Omental fat pad (tissue), 4 donors: ENCODE measurements around the gene PATJ. TPM values are rescaled to one million over a fixed set of nuclear protein-coding genes. Genes with fewer than 3 reads are reported as not detected.

Experiments used
- ATAC-seq: fragments of 150-250 bp; one replicate; pipeline ENCODE4 v1.9.1; 2016; ENCODE audit warnings: mild to moderate bottlenecking, moderate library complexity; ENCODE audit not compliant: low FRiP score
- DNase-seq: peaks from one replicate; pipeline ENCODE4 v3.0.0-alpha.2; 2019; ENCODE audit warnings: low spot score
- CTCF ChIP-seq, 3 donors: fragments of 450-650 bp; IDR thresholded peaks; one replicate each; pipeline ENCODE4 v1.5.1; 2016 to 2017; ENCODE audit warnings: antibody characterized with exemption in 3 of 3, mild to moderate bottlenecking in 3 of 3, moderate library complexity in 2 of 3
- total RNA-seq, 4 donors: library from RNA; depleted of rRNA; stranded (reverse); fragments of >200 nt; gene quantifications; one replicate each; pipeline ENCODE4 v1.1.0, GENCODE V29; 2016

PATJ gene
- total RNA-seq, 4 donors from 2014 or later = 12.1 to 31.4 (median 20.0) TPM

- DNase-seq = no peak
- TF ChIP-seq CTCF (IDR thresholded peaks at IDR 0.05) = no peak
- ATAC-seq = no peak
Observed at GRCh38 chr1:62003777-62004176, 261.5 kb downstream of the PATJ start.

GRCh38 chr1:62006690-62007089 is 264.4 kb downstream of the PATJ start:
- DNase-seq (no peak), ATAC-seq (no peak)
- no peak for TF ChIP-seq CTCF (IDR thresholded peaks at IDR 0.05)

- ATAC-seq = no peak
- DNase-seq = no peak
- TF ChIP-seq CTCF (IDR thresholded peaks at IDR 0.05) = no peak
Observed at GRCh38 chr1:62011006-62011405, 268.7 kb downstream of the PATJ start.

- no peak for TF ChIP-seq CTCF (IDR thresholded peaks at IDR 0.05)
- ATAC-seq (no peak), DNase-seq (no peak)
Observed at GRCh38 chr1:62012095-62012494, 269.8 kb downstream of the PATJ start.

- ATAC-seq = no peak
- DNase-seq = no peak
- no peak for TF ChIP-seq CTCF (IDR thresholded peaks at IDR 0.05)
Observed at GRCh38 chr1:62012836-62013235, 270.6 kb downstream of the PATJ start.

GRCh38 chr1:62013264-62013663 is 271.0 kb downstream of the PATJ start:
- DNase-seq = no peak
- ATAC-seq = no peak
- TF ChIP-seq CTCF (IDR thresholded peaks at IDR 0.05) = no peak

- TF ChIP-seq CTCF (IDR thresholded peaks at IDR 0.05) = no peak
- DNase-seq (no peak), ATAC-seq (no peak)
Observed at GRCh38 chr1:62022382-62022983, 280.2 kb downstream of the PATJ start.
